GM04504 (cell line): ENCODE results near the gene TTC21B.
A peak's percentile ranks its signal among the peaks of the same experiment; 100 is the strongest.
"Not testable (repeated sequence)": the region's sequence is repeated elsewhere in the genome, so short reads cannot be mapped to it uniquely, and the experiment has no call there.

ENCODE experiments used
- DNase-seq: peaks from one replicate; pipeline ENCODE4 v3.0.0-alpha.2; 2012; ENCODE audit warnings: low read depth

The TTC21B gene

GRCh38 chr2:165953655-165954606 is at the start of gene TTC21B:
Gene TTC21B (minus strand): TSS chr2:165953776. CDS start chr2:165953705, 71 bp downstream.
- peak; percentile 84 for DNase-seq

- DNase-seq = no peak
Measured at GRCh38 chr2:166000401-166000800, 46.8 kb upstream of the TTC21B start.

- no peak for DNase-seq
Measured at GRCh38 chr2:165990846-165991245, 37.3 kb upstream of the TTC21B start.

- no peak for DNase-seq
Measured at GRCh38 chr2:165989851-165990250, 36.3 kb upstream of the TTC21B start.

- no peak for DNase-seq
Measured at GRCh38 chr2:165985120-165985519, 31.5 kb upstream of the TTC21B start.

GRCh38 chr2:165972161-165972560 is 18.6 kb upstream of the TTC21B start:
- not testable (repeated sequence) for DNase-seq

- DNase-seq = no peak
Measured at GRCh38 chr2:165970663-165971062, 17.1 kb upstream of the TTC21B start.

GRCh38 chr2:165969227-165969626 is 15.7 kb upstream of the TTC21B start:
- no peak for DNase-seq

- DNase-seq = no peak
Measured at GRCh38 chr2:165967746-165968145, 14.2 kb upstream of the TTC21B start.

GRCh38 chr2:165961818-165962217 is 8.2 kb upstream of the TTC21B start:
- DNase-seq = no peak

GRCh38 chr2:165959371-165959770 is 5.8 kb upstream of the TTC21B start:
- DNase-seq = no peak

- no peak for DNase-seq
Measured at GRCh38 chr2:165958313-165958960, 4.9 kb upstream of the TTC21B start.

- no peak for DNase-seq
Measured at GRCh38 chr2:165957030-165957675, 3.6 kb upstream of the TTC21B start.

GRCh38 chr2:165953306-165953654 is 296 bp downstream of the TTC21B start:
- DNase-seq = no peak

GRCh38 chr2:165952741-165953211 is 800 bp downstream of the TTC21B start:
- no peak for DNase-seq

- no peak for DNase-seq
Measured at GRCh38 chr2:165952085-165952484, 1.5 kb downstream of the TTC21B start.

GRCh38 chr2:165950438-165950837 is 3.1 kb downstream of the TTC21B start:
- no peak for DNase-seq

GRCh38 chr2:165941827-165942226 is 11.7 kb downstream of the TTC21B start:
- DNase-seq = no peak

GRCh38 chr2:165938237-165938636 is 15.3 kb downstream of the TTC21B start:
- DNase-seq = no peak

GRCh38 chr2:165933211-165933910 is 20.2 kb downstream of the TTC21B start:
- DNase-seq = no peak

GRCh38 chr2:165927774-165928173 is 25.8 kb downstream of the TTC21B start:
- no peak for DNase-seq

GRCh38 chr2:165927353-165927752 is 26.2 kb downstream of the TTC21B start:
- no peak for DNase-seq
